Transverse colon (tissue), 4 donors: ENCODE data around the gene TAX1BP3. TPM values are rescaled to one million over a fixed set of nuclear protein-coding genes. Genes with fewer than 3 reads are reported as not detected.
A peak's percentile ranks its signal among the peaks of the same experiment; 100 is the strongest.

ENCODE experiments used
- DNase-seq: peaks from one replicate; pipeline ENCODE4 v3.0.0-alpha.2; 2019
- H3K27ac ChIP-seq, 4 donors: fragments of 200-600 bp; sonication (generic); 2 replicates each; pipeline ENCODE4 v1.5.1; 2016 to 2018; ENCODE audit warnings: inconsistent platforms in 4 of 4
- H3K27me3 ChIP-seq: fragments of 200-600 bp; sonication (generic); 2 replicates; pipeline ENCODE4 v1.5.1; 2017; ENCODE audit warnings: inconsistent platforms
- H3K36me3 ChIP-seq, 4 donors: fragments of 200-600 bp; sonication (generic); 2 replicates each; pipeline ENCODE4 v1.5.1; 2017 to 2019; ENCODE audit warnings: inconsistent platforms in 4 of 4
- H3K4me1 ChIP-seq, 4 donors: fragments of 200-600 bp; sonication (generic); 2 replicates each; pipeline ENCODE4 v1.5.1; 2017 to 2020; ENCODE audit warnings: inconsistent platforms in 4 of 4
- H3K4me3 ChIP-seq, 4 donors: fragments of 200-600 bp; sonication (generic); 1 replicate in 1 of 4; 2 replicates in 3 of 4; pipeline versions ENCODE4 v1.5.1 to v1.6.1; 2017 to 2019; ENCODE audit warnings: inconsistent platforms in 4 of 4
- H3K9me3 ChIP-seq, 2 donors: fragments of 200-600 bp; sonication (generic); 2 replicates each; pipeline ENCODE4 v1.5.1; 2017 to 2019; ENCODE audit warnings: inconsistent platforms in 2 of 2
- EP300 ChIP-seq: sonication (generic); formaldehyde crosslinking; IDR thresholded peaks from one replicate; pipeline ENCODE4 v1.6.1; 2017; ENCODE audit warnings: antibody characterized with exemption, low read depth
- POLR2A ChIP-seq: fragments of 450-650 bp; IDR thresholded peaks from one replicate; pipeline ENCODE4 v1.6.1; 2016; ENCODE audit warnings: antibody characterized with exemption, mild to moderate bottlenecking, moderate library complexity
- POLR2AphosphoS5 ChIP-seq, 3 donors: sonication (generic); formaldehyde crosslinking; IDR thresholded peaks; one replicate each; pipeline ENCODE4 v1.6.1; 2016; ENCODE audit warnings: antibody characterized with exemption in 3 of 3
- WGBS, 2 donors: methylation state at CpG; one replicate each; pipeline ENCODE4 v1.1.5; 2018; ENCODE audit warnings: low coverage in 1 of 2; 5-methylcytosine and 5-hydroxymethylcytosine counted together
- in situ Hi-C, 4 donors: fragments of 200-750 bp; cut with MboI; loops; one replicate each; pipeline versions ENCODE4 v1.15.0 to v1.15.1; 2017; ENCODE audit warnings: low sequenced_read_pairs in 3 of 4, low pct_ligation_motif_present in 1 of 4, low pct_unique_long_range_greater_than_20kb in 1 of 4
- intact Hi-C: fragments of 100-400 bp; cut with DNase I; formaldehyde crosslinking; loops from one replicate; pipeline ENCODE4 v1.15.1; 2023; ENCODE audit warnings: low total_unique reads
- total RNA-seq, 4 donors: library from RNA; depleted of rRNA; stranded (reverse); fragments of >200 nt; gene quantifications; one replicate each; pipeline ENCODE4 v1.1.0, GENCODE V29; 2016
- TF ChIP-seq, protein P1 (sequence below), 5 experiments: fragments of 200-600 bp in 3 of 5; fragments of 450-650 bp in 2 of 5; sonication (generic) in 3 of 5; IDR thresholded peaks; 1 replicate in 2 of 5; 2 replicates in 3 of 5; pipeline ENCODE4 v1.5.1; 2016 to 2017; ENCODE audit warnings: antibody characterized with exemption in 5 of 5, inconsistent platforms in 3 of 5, mild to moderate bottlenecking in 2 of 5, moderate library complexity in 1 of 5

Gene TAX1BP3
- total RNA-seq, 4 donors from 2014 or later, result 129 to 451 (median 202) TPM

GRCh38 chr17:3693829-3694231 lies 25.5 kb upstream of the TAX1BP3 start:
- H3K36me3 ChIP-seq, result no peaks in the 10 kb centered on the region
- H3K27ac ChIP-seq, result no peak overlapping the region
- no peak overlapping the region for H3K4me3 ChIP-seq
- peak; percentile 27 for DNase-seq
- H3K9me3 ChIP-seq, result peaks cover 0 to 6% of the 10 kb centered on the region in 2 donors
- in situ Hi-C loops (no loop called here), intact Hi-C loops (no loop called here)
- TF ChIP-seq POLR2AphosphoS5 (IDR thresholded peaks at IDR 0.05), result no peak
- TF ChIP-seq, protein P1, sequence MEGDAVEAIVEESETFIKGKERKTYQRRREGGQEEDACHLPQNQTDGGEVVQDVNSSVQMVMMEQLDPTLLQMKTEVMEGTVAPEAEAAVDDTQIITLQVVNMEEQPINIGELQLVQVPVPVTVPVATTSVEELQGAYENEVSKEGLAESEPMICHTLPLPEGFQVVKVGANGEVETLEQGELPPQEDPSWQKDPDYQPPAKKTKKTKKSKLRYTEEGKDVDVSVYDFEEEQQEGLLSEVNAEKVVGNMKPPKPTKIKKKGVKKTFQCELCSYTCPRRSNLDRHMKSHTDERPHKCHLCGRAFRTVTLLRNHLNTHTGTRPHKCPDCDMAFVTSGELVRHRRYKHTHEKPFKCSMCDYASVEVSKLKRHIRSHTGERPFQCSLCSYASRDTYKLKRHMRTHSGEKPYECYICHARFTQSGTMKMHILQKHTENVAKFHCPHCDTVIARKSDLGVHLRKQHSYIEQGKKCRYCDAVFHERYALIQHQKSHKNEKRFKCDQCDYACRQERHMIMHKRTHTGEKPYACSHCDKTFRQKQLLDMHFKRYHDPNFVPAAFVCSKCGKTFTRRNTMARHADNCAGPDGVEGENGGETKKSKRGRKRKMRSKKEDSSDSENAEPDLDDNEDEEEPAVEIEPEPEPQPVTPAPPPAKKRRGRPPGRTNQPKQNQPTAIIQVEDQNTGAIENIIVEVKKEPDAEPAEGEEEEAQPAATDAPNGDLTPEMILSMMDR (IDR thresholded peaks at IDR 0.05), result no peak
- TF ChIP-seq POLR2A, result no peak
- no peak for TF ChIP-seq EP300
- H3K4me1 ChIP-seq, result peaks cover 4 to 17% (median 14%) of the 10 kb centered on the region in 4 donors
- whole genome bisulfite sequencing, 2 donors, result 58 to 60% methylated on average over 1 to 9 of the region's 9 CpGs
- H3K27me3 ChIP-seq, result peaks cover 72% of the 10 kb centered on the region

- H3K4me3 ChIP-seq, result no peak overlapping the region
- in situ Hi-C loops (no loop called here), intact Hi-C loops (no loop called here)
- no peak overlapping the region for H3K27ac ChIP-seq
- H3K9me3 ChIP-seq, result peaks cover 0 to 1% of the 10 kb centered on the region in 2 donors
- DNase-seq, result no peak
- WGBS, 2 donors, result 60 to 62% methylated on average over 2 to 4 of the region's 4 CpGs
- peaks cover 4 to 17% (median 14%) of the 10 kb centered on the region in 4 donors for H3K4me1 ChIP-seq
- no peaks in the 10 kb centered on the region for H3K36me3 ChIP-seq
- TF ChIP-seq EP300 (no peak), POLR2AphosphoS5 (IDR thresholded peaks at IDR 0.05) (no peak), POLR2A (no peak)
- TF ChIP-seq, protein P1 (IDR thresholded peaks at IDR 0.05), result no peak
- H3K27me3 ChIP-seq, result peaks cover 71% of the 10 kb centered on the region
Measured at GRCh38 chr17:3693141-3693540, 24.8 kb upstream of the TAX1BP3 start.

DNA sequence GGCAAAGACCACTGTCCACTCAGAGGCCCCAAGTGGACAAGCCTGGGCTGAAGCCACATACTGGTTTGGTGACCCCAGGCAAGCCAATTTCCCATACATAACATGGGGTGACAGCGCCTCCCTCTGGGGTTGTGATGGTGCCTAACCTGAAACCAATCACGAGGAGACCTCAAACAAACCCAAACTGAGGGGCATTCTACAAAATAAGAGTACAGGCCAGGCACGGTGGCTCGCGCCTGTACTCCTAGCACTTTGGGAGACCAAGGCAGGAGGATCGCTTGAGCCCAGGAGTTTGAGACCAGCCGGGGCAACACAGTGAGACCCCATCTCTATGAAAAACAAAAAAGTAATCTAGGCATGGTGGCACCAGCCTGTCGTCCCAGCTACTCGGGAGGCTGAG lies 24.0 kb upstream of the TAX1BP3 start:
- Histone ChIP-seq H3K4me1 (peaks cover 4 to 17% (median 14%) of the 10 kb centered on the region in 4 donors), H3K36me3 (no peaks in the 10 kb centered on the region), H3K27me3 (peaks cover 66% of the 10 kb centered on the region), H3K4me3 (no peak overlapping the region), H3K9me3 (no peaks in the 10 kb centered on the region), H3K27ac (no peak overlapping the region)
- in situ Hi-C loops, result no loop called here
- no peak for DNase-seq
- 86 to 88% methylated on average over 4 to 9 of the region's 9 CpGs for WGBS, 2 donors
- intact Hi-C loops, result no loop called here
- TF ChIP-seq POLR2A, result no peak

GRCh38 chr17:3691617-3692067 lies 23.3 kb upstream of the TAX1BP3 start:
- H3K4me1 ChIP-seq, result peaks cover 4 to 16% (median 14%) of the 10 kb centered on the region in 4 donors
- intact Hi-C loops (no loop called here), in situ Hi-C loops (no loop called here)
- 64 to 81% methylated on average over 4 to 11 of the region's 16 CpGs for WGBS, 2 donors
- DNase-seq, result no peak
- no peaks in the 10 kb centered on the region for H3K9me3 ChIP-seq
- H3K36me3 ChIP-seq, result no peaks in the 10 kb centered on the region
- no peak overlapping the region for H3K27ac ChIP-seq
- peaks cover 59% of the 10 kb centered on the region for H3K27me3 ChIP-seq
- no peak overlapping the region for H3K4me3 ChIP-seq
- TF ChIP-seq, protein P1 (IDR thresholded peaks at IDR 0.05), result no peak
- TF ChIP-seq POLR2AphosphoS5 (IDR thresholded peaks at IDR 0.05) (no peak), POLR2A (no peak), EP300 (no peak)
